Activated T-helper 1 cell treated with Interleukin-2 at 50 U/mL for 16 hours (primary cell): Measurements from ENCODE around the gene SPOCK3.
"Not testable (repeated sequence)": the region's sequence is repeated elsewhere in the genome, so short reads cannot be mapped to it uniquely, and the experiment has no call there.

Source experiments
- DNase-seq: peaks from one replicate; pipeline ENCODE4 v3.0.0-alpha.2; 2020; ENCODE audit warnings: low read depth

The SPOCK3 gene

DNA sequence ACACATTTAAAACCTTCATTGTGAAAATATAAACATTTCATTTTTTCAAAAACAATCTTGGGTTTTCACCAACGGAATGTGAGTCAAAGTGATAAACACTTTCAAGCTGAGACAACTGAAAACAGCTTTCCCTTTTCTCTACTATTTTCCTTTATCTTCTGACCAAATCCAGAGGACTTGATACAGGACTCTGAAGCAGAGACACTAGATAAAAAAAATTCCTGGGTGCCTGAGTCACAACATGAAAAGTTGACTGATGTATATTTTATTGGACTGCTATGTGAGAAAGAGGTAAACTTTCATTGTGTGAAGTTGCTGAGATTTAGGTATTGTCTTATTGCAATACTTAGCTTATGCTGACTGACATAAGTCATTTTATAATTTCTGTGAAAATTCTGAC, 411.2 kb downstream of the SPOCK3 start:
- DNase-seq = no peak

GRCh38 chr4:166822386-166822785, 411.9 kb downstream of the SPOCK3 start:
- DNase-seq = no peak

- no peak for DNase-seq
Observed at GRCh38 chr4:166816890-166817289, 417.4 kb downstream of the SPOCK3 start.

DNA sequence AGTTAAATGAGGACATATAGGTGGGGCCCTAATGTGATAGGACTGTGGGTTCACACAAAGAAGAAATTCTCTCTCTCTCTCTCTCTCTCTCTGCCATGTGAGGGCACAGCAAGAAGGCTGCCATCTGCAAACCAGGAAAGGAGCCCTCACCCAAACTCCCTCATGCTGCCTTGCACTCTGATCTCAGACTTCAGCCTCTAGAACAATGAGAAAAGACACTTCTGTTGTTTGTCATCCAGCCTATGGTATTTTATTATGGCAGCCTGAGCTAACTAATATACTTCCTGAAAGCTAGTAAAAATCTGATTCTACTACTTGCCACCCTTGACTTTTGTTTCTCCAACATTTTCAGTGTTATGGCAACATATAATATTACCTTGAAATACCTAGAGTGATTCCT, 425.9 kb downstream of the SPOCK3 start:
- DNase-seq = no peak

- DNase-seq = no peak
Observed at GRCh38 chr4:166802346-166802745, 431.9 kb downstream of the SPOCK3 start.

- no peak for DNase-seq
Observed at GRCh38 chr4:166798126-166798525, 436.2 kb downstream of the SPOCK3 start.

- DNase-seq = no peak
Observed at GRCh38 chr4:166777760-166778159, 456.5 kb downstream of the SPOCK3 start.

DNA sequence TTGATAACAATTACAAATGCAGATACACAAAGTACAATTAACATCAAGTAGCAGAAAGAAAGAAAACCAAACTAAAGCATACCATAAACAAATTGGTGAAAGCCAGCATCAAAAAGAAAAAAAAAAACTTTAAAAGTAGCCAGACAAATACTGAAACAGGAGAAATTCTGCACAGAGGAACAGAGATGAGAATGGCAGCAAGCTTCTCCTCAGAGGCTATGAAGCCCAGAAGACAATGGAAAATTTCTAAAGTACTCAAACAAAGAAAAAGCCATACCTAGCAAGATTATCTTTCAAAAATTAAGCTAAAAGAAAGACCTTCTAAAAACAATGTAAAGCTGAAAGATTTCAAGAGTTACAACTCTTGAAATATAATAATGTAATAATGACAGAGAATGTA, 471.3 kb downstream of the SPOCK3 start:
- no peak for DNase-seq

DNA sequence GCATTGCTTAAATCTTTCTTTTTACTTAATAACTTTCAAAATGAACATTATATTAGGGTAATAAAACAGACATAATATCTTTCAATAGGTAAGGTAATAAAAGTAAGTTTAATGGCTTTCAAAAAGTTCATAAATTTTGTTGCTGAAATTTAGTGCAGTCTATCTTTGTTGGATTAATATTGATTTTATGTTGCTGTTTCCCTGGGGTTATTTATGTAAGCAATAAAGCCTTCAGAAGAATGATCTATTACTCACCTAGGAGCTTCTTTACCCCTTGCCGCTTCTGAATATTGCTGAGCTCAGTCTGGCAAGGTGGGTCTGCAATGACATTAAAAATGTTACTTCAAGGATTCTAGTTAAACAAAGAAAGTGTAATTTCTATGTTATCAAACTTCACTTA, 492.6 kb downstream of the SPOCK3 start:
- DNase-seq = no peak

GRCh38 chr4:166739215-166739614, 495.1 kb downstream of the SPOCK3 start:
- DNase-seq = not testable (repeated sequence)

- DNase-seq = no peak
Observed at GRCh38 chr4:166737430-166737829, 496.9 kb downstream of the SPOCK3 start.

GRCh38 chr4:166735553-166735952, 498.7 kb downstream of the SPOCK3 start:
- no peak for DNase-seq

- no peak for DNase-seq
Observed at GRCh38 chr4:166734797-166735196, 499.5 kb downstream of the SPOCK3 start.

GRCh38 chr4:166733686-166734085, 500.6 kb downstream of the SPOCK3 start:
- no peak for DNase-seq

DNA sequence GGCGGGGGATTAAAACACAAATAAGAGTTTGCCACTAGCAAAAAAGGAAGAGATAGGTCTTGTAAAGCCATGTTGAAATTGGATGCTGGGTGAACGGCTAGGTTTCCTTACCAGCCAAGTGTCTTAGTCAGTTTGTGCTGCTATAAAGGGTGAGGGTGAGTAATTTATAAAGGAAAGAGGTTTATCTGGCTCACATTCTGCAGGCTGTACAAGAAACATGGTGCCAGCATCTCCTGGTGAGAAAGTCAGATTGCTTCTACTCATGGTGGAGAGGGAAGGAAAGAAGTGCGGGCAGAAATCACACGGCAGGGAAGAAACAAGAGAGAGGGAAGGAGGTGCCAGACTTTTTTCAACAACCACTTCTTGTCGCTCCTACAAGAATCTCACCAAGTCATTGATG, 507.5 kb downstream of the SPOCK3 start:
- DNase-seq = no peak

DNA sequence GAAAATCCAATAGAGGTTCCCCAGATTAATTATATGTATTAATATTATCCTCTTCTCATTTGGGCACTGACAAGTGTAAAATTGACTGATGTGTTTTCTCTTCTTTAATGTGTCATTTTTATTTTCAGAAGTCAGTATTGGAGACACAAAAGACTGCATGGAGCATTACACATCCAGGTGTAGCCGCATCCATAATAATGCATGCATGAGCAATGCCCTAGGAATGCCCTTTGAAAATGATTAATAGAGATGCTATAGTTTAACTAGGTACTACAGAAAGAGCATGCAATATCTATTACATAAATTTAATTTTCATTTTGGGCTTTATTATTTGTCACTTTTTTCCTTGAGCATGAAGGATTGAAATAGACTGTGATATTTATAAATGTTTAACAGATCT, 509.9 kb downstream of the SPOCK3 start:
- no peak for DNase-seq

GRCh38 chr4:166723532-166724140, 510.7 kb downstream of the SPOCK3 start:
- DNase-seq = no peak

- DNase-seq = not testable (repeated sequence)
Observed at GRCh38 chr4:166715748-166716713, 518.3 kb downstream of the SPOCK3 start.

GRCh38 chr4:166700592-166700991, 533.7 kb downstream of the SPOCK3 start:
- no peak for DNase-seq

DNA sequence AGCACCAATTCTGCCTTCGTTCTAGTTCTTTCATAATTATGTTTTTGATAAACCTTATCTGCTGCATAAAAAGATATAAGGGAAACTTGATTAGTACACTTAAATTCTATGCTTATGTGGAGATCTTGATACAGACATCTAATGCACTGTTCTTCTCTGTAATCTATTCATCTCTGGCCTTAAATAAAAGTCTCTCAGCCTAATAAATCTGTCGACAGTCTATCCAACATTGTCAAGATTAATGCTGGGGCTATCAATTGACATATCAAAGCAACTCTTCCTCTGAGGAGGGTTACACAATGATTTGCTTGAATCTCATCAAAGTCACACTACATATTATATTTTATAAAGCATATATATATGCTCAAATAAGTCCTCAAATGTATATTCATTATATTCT, 545.5 kb downstream of the SPOCK3 start:
- no peak for DNase-seq

GRCh38 chr4:166687828-166688227, 546.5 kb downstream of the SPOCK3 start:
- no peak for DNase-seq
